IPS-18a (cell line): ENCODE measurements around the gene DUSP15.

Experiments
- H3K27ac ChIP-seq: one replicate; pipeline ENCODE4 v1.5.1; 2013; ENCODE audit warnings: low read length
- H3K27me3 ChIP-seq: one replicate; pipeline ENCODE4 v1.6.1; 2013; ENCODE audit warnings: mild to moderate bottlenecking, low read length; ENCODE audit not compliant: control insufficient read depth, insufficient read depth
- H3K36me3 ChIP-seq: one replicate; pipeline ENCODE4 v1.6.1; 2013; ENCODE audit warnings: low read depth, low read length; ENCODE audit not compliant: control insufficient read depth
- H3K4me1 ChIP-seq: one replicate; pipeline ENCODE4 v1.6.1; 2013; ENCODE audit warnings: low read depth, low read length; ENCODE audit not compliant: control insufficient read depth
- H3K4me3 ChIP-seq: one replicate; pipeline ENCODE4 v1.5.1; 2013; ENCODE audit warnings: low read length
- H3K9ac ChIP-seq: one replicate; pipeline ENCODE4 v1.6.1; 2013; ENCODE audit warnings: mild to moderate bottlenecking, low read length, moderate library complexity
- H3K9me3 ChIP-seq: one replicate; pipeline ENCODE4 v1.6.1; 2013; ENCODE audit warnings: low read depth, low read length; ENCODE audit not compliant: control insufficient read depth

Gene DUSP15

GRCh38 chr20:31857861-31858759 is 12.2 kb downstream of the DUSP15 start:
- Histone ChIP-seq H3K4me1 (peaks cover 16% of the 10 kb centered on the region), H3K27ac (no peak overlapping the region), H3K36me3 (no peaks in the 10 kb centered on the region), H3K9ac (no peak overlapping the region), H3K27me3 (peaks cover 18% of the 10 kb centered on the region), H3K9me3 (no peaks in the 10 kb centered on the region), H3K4me3 (no peak overlapping the region)

- H3K36me3 ChIP-seq, result no peaks in the 10 kb centered on the region
- no peak overlapping the region for H3K9ac ChIP-seq
- H3K9me3 ChIP-seq, result no peaks in the 10 kb centered on the region
- H3K4me1 ChIP-seq, result peaks cover 10% of the 10 kb centered on the region
- H3K4me3 ChIP-seq, result no peak overlapping the region
- peaks cover 18% of the 10 kb centered on the region for H3K27me3 ChIP-seq
- H3K27ac ChIP-seq, result no peak overlapping the region
Measured at GRCh38 chr20:31856516-31856915, 13.8 kb downstream of the DUSP15 start.

- Histone ChIP-seq H3K4me1 (no peaks in the 10 kb centered on the region), H3K27ac (no peak overlapping the region), H3K4me3 (no peak overlapping the region), H3K9ac (no peak overlapping the region), H3K9me3 (no peaks in the 10 kb centered on the region), H3K36me3 (no peaks in the 10 kb centered on the region), H3K27me3 (no peaks in the 10 kb centered on the region)
Measured at GRCh38 chr20:31853481-31853880, 16.8 kb downstream of the DUSP15 start.

- Histone ChIP-seq H3K27me3 (no peaks in the 10 kb centered on the region), H3K27ac (no peak overlapping the region), H3K9ac (no peak overlapping the region), H3K4me3 (no peak overlapping the region), H3K36me3 (no peaks in the 10 kb centered on the region), H3K9me3 (no peaks in the 10 kb centered on the region), H3K4me1 (no peaks in the 10 kb centered on the region)
Measured at GRCh38 chr20:31851240-31851955, 18.9 kb downstream of the DUSP15 start.

- no peak overlapping the region for H3K4me3 ChIP-seq
- H3K27ac ChIP-seq, result no peak overlapping the region
- no peaks in the 10 kb centered on the region for H3K9me3 ChIP-seq
- H3K36me3 ChIP-seq, result no peaks in the 10 kb centered on the region
- H3K27me3 ChIP-seq, result no peaks in the 10 kb centered on the region
- no peaks in the 10 kb centered on the region for H3K4me1 ChIP-seq
- H3K9ac ChIP-seq, result no peak overlapping the region
Measured at GRCh38 chr20:31849306-31849930, 20.9 kb downstream of the DUSP15 start.

- Histone ChIP-seq H3K9me3 (no peaks in the 10 kb centered on the region), H3K4me1 (no peaks in the 10 kb centered on the region), H3K36me3 (no peaks in the 10 kb centered on the region), H3K9ac (no peak overlapping the region), H3K4me3 (no peak overlapping the region), H3K27ac (no peak overlapping the region), H3K27me3 (no peaks in the 10 kb centered on the region)
Measured at GRCh38 chr20:31848088-31848999, 22.0 kb downstream of the DUSP15 start.

GRCh38 chr20:31846793-31847138 is 23.6 kb downstream of the DUSP15 start:
- Histone ChIP-seq H3K9ac (no peak overlapping the region), H3K27me3 (no peaks in the 10 kb centered on the region), H3K36me3 (no peaks in the 10 kb centered on the region), H3K4me3 (no peak overlapping the region), H3K4me1 (peaks cover 7% of the 10 kb centered on the region), H3K9me3 (no peaks in the 10 kb centered on the region), H3K27ac (no peak overlapping the region)

- no peak within 1 kb of the TSS for H3K9ac ChIP-seq
- peaks cover 11% of the 10 kb centered on the region for H3K4me1 ChIP-seq
- no peaks in the 10 kb centered on the region for H3K36me3 ChIP-seq
- H3K4me3 ChIP-seq, result no peak within 1 kb of the TSS
- no peak within 1 kb of the TSS for H3K27ac ChIP-seq
- no peaks in the 10 kb centered on the region for H3K27me3 ChIP-seq
- no peaks in the 10 kb centered on the region for H3K9me3 ChIP-seq
Measured at GRCh38 chr20:31845300-31845863, 24.9 kb downstream of the DUSP15 start, which contains the start of gene FOXS1. TSS of gene FOXS1 (minus strand) at chr20:31845604. CDS start at chr20:31845542, 62 bp downstream.

GRCh38 chr20:31844737-31845299 is 25.5 kb downstream of the DUSP15 start:
- no peak overlapping the region for H3K9ac ChIP-seq
- no peaks in the 10 kb centered on the region for H3K36me3 ChIP-seq
- H3K9me3 ChIP-seq, result no peaks in the 10 kb centered on the region
- H3K27ac ChIP-seq, result no peak overlapping the region
- H3K27me3 ChIP-seq, result no peaks in the 10 kb centered on the region
- H3K4me3 ChIP-seq, result no peak overlapping the region
- H3K4me1 ChIP-seq, result peaks cover 11% of the 10 kb centered on the region

- H3K27ac ChIP-seq, result no peak overlapping the region
- no peak overlapping the region for H3K9ac ChIP-seq
- H3K36me3 ChIP-seq, result no peaks in the 10 kb centered on the region
- no peaks in the 10 kb centered on the region for H3K27me3 ChIP-seq
- no peak overlapping the region for H3K4me3 ChIP-seq
- no peaks in the 10 kb centered on the region for H3K9me3 ChIP-seq
- peaks cover 11% of the 10 kb centered on the region for H3K4me1 ChIP-seq
Measured at GRCh38 chr20:31843881-31844280, 26.4 kb downstream of the DUSP15 start.
